ENCODE measurements around the gene GRIK4. TPM values are rescaled to one million over a fixed set of nuclear protein-coding genes. Genes with fewer than 3 reads are reported as not detected.

Gene GRIK4
- total RNA-seq, 2 experiments from 2014 or later = not detected

- ATAC-seq (ENCODE audit: poor library complexity) = no peak
- DNase-seq = no peak
- no peaks in the 10 kb centered on the region for H3K4me1 Mint-ChIP-seq (ENCODE audit: low read depth)
- no peaks in the 10 kb centered on the region for H3K9me3 Mint-ChIP-seq
- intact Hi-C loops (cut with DNase I, micrococcal nuclease) = no loop called here
- peaks cover 2 to 5% of the 10 kb centered on the region in 2 experiments for H3K27me3 ChIP-seq (ENCODE audit: control insufficient read depth in 1 of 2, insufficient read depth in 2 of 2, low read length in 2 of 2)
- H3K9me3 ChIP-seq (ENCODE audit: control insufficient read depth in 1 of 2, insufficient read depth in 1 of 2, low read length in 2 of 2) = no peaks in the 10 kb centered on the region
- H3K27ac Mint-ChIP-seq = no peak overlapping the region
- H3K4me3 ChIP-seq (ENCODE audit: low read length) = no peak overlapping the region
- H3K36me3 Mint-ChIP-seq (ENCODE audit: low read depth) = no peaks in the 10 kb centered on the region
- CTCF ChIA-PET = no interaction called here
- no peak overlapping the region for H3K4me3 Mint-ChIP-seq
- POLR2A ChIA-PET = no interaction called here
- H3K27ac ChIP-seq (ENCODE audit: low read depth in 1 of 2, low read length in 2 of 2) = no peak overlapping the region
- TF ChIP-seq CTCF (IDR thresholded peaks at IDR 0.05) = no peak
- H3K27me3 Mint-ChIP-seq = peaks cover 20% of the 10 kb centered on the region
- no peaks in the 10 kb centered on the region for H3K36me3 ChIP-seq (ENCODE audit: insufficient read depth, low read length)
- no peaks in the 10 kb centered on the region for H3K4me1 ChIP-seq (ENCODE audit: insufficient read depth, low read length)
These were observed 35.8 kb downstream of the GRIK4 start for GRCh38 chr11:120547316-120547715.

GRCh38 chr11:120547811-120548681 lies 36.5 kb downstream of the GRIK4 start:
- Histone ChIP-seq H3K36me3 (ENCODE audit: insufficient read depth, low read length) (no peaks in the 10 kb centered on the region), H3K4me1 (ENCODE audit: insufficient read depth, low read length) (no peaks in the 10 kb centered on the region), H3K27ac (ENCODE audit: low read depth in 1 of 2, low read length in 2 of 2) (no peak overlapping the region), H3K27me3 (ENCODE audit: control insufficient read depth in 1 of 2, insufficient read depth in 2 of 2, low read length in 2 of 2) (peaks cover 2 to 5% of the 10 kb centered on the region in 2 experiments), H3K9me3 (ENCODE audit: control insufficient read depth in 1 of 2, insufficient read depth in 1 of 2, low read length in 2 of 2) (no peaks in the 10 kb centered on the region), H3K4me3 (ENCODE audit: low read length) (no peak overlapping the region)
- no peaks in the 10 kb centered on the region for H3K4me1 Mint-ChIP-seq (ENCODE audit: low read depth)
- ChIA-PET POLR2A (no interaction called here), CTCF (no interaction called here)
- no peak overlapping the region for H3K4me3 Mint-ChIP-seq
- no peak for ATAC-seq (ENCODE audit: poor library complexity)
- H3K27me3 Mint-ChIP-seq = peaks cover 23% of the 10 kb centered on the region
- intact Hi-C loops (cut with DNase I, micrococcal nuclease) = no loop called here
- no peak overlapping the region for H3K27ac Mint-ChIP-seq
- no peaks in the 10 kb centered on the region for H3K36me3 Mint-ChIP-seq (ENCODE audit: low read depth)
- no peak for DNase-seq
- no peak for TF ChIP-seq CTCF (IDR thresholded peaks at IDR 0.05)
- no peaks in the 10 kb centered on the region for H3K9me3 Mint-ChIP-seq

GRCh38 chr11:120548682-120549209 lies 37.2 kb downstream of the GRIK4 start:
- intact Hi-C loops (cut with DNase I, micrococcal nuclease) = no loop called here
- ChIA-PET CTCF (no interaction called here), POLR2A (no interaction called here)
- no peak for ATAC-seq (ENCODE audit: poor library complexity)
- Histone ChIP-seq H3K27ac (ENCODE audit: low read depth in 1 of 2, low read length in 2 of 2) (no peak overlapping the region), H3K27me3 (ENCODE audit: control insufficient read depth in 1 of 2, insufficient read depth in 2 of 2, low read length in 2 of 2) (peaks cover 2 to 5% of the 10 kb centered on the region in 2 experiments), H3K9me3 (ENCODE audit: control insufficient read depth in 1 of 2, insufficient read depth in 1 of 2, low read length in 2 of 2) (no peaks in the 10 kb centered on the region), H3K4me3 (ENCODE audit: low read length) (no peak overlapping the region), H3K36me3 (ENCODE audit: insufficient read depth, low read length) (no peaks in the 10 kb centered on the region), H3K4me1 (ENCODE audit: insufficient read depth, low read length) (no peaks in the 10 kb centered on the region)
- Mint-ChIP-seq H3K9me3 (no peaks in the 10 kb centered on the region), H3K27ac (no peak overlapping the region), H3K4me1 (ENCODE audit: low read depth) (no peaks in the 10 kb centered on the region), H3K27me3 (peaks cover 27% of the 10 kb centered on the region), H3K4me3 (no peak overlapping the region), H3K36me3 (ENCODE audit: low read depth) (no peaks in the 10 kb centered on the region)
- DNase-seq = no peak
- no peak for TF ChIP-seq CTCF (IDR thresholded peaks at IDR 0.05)

Data from CD4-positive, alpha-beta T cell (primary cell).